AG09309 (cell line): Measurements from ENCODE around the gene KDM6A.

Source experiments
- DNase-seq: peaks from one replicate; pipeline ENCODE4 v3.0.0-alpha.2; 2010; ENCODE audit warnings: low read depth
- H3K4me3 ChIP-seq: 2 replicates; pipeline ENCODE4 v1.5.1; 2011; ENCODE audit warnings: mild to moderate bottlenecking, low read depth, low read length, moderate library complexity; ENCODE audit not compliant: control insufficient read depth
- CTCF ChIP-seq: IDR thresholded peaks from 2 replicates; pipeline ENCODE4 v1.5.1; 2011; ENCODE audit warnings: mild to moderate bottlenecking, low read depth, low read length, inconsistent platforms; ENCODE audit not compliant: insufficient read depth, control insufficient read depth; ENCODE audit errors: missing control alignments

KDM6A gene

DNA sequence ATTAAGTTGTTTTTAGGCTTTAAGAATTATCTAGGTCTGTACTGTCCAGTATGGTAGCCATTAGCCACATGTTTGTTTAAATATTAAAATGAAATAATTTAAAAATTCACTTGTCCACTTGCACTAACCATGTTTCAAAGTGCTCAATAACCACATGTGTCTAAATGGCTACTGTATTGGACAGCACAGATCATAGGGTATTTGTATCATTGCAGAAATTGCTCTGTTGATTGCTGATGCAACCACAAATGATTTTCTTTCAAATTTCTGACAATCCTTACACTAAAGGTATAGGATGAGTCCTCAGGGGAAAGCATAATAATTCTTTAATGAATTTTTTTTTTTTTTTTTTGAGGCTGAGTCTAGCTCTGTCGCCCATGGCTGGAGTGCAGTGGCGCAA lies 84.9 kb downstream of the KDM6A start:
- TF ChIP-seq CTCF = no peak
- H3K4me3 ChIP-seq = no peak overlapping the region
- DNase-seq = no peak

GRCh38 chrX:44958480-44958879 lies 85.5 kb downstream of the KDM6A start:
- DNase-seq = no peak
- no peak overlapping the region for H3K4me3 ChIP-seq
- TF ChIP-seq CTCF = no peak

- no peak for TF ChIP-seq CTCF
- no peak for DNase-seq
- no peak overlapping the region for H3K4me3 ChIP-seq
Observed at GRCh38 chrX:44961817-44962607, 89.0 kb downstream of the KDM6A start.

DNA sequence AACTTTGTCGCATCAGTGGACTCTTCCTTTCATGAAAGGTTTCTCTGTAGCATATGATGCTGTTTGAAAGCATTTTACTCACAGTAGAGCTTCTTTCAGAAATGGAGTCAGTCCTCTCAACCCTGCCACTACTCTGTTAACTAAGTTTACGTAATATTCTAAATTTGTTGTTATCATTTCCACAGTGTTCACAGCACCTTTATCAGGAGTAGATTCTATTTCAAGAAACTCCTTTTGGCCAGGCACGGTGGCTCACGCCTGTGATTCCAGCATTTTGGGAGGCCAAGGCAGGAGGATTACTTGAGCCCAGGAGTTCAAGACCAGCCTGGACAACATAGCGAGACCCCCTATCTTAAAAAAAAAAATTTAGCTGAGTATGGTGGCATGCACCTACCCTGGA lies 90.0 kb downstream of the KDM6A start:
- TF ChIP-seq CTCF = no peak
- DNase-seq = no peak
- H3K4me3 ChIP-seq = no peak overlapping the region

DNA sequence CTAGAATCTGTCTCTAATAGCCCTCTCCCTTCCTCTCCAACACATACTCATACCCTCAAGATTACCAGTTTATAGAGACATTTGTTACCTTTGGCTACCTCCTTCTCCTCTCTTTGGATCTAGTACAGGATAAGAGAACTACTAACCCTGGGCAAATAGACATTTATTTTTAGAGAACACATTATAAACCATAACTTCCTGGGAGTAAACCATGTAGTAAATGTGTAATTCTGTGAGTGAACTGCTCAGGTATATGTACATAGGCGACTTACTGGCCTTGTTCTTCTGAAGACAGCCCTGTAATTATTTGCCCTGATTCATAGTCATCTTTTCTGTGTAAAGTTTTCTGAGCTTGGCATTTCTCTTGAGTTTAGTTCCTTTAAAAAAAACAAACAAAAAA lies 94.2 kb downstream of the KDM6A start:
- no peak for DNase-seq
- no peak overlapping the region for H3K4me3 ChIP-seq
- TF ChIP-seq CTCF = no peak

DNA sequence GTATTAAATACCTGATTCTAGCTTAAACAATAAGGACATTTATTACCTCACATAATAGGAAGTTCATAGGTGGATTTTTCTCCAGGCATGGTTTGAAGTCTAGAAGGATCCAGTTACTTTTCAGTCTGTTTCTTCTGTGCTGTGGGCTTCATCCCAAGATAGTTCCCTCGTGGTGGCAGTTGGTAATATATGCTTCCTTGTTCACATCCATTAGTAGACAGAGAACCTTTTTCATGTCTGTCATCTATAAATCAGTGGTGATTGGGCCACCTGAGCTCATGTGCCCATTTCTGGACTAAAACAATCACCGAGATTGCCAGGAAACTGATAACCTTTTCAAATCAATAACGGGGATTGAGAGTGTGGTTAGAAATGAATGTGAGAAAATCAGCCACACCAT lies 97.7 kb downstream of the KDM6A start:
- DNase-seq = no peak
- H3K4me3 ChIP-seq = no peak overlapping the region
- TF ChIP-seq CTCF = no peak

- H3K4me3 ChIP-seq = no peak overlapping the region
- no peak for TF ChIP-seq CTCF
- no peak for DNase-seq
Observed at GRCh38 chrX:44971674-44972073, 98.7 kb downstream of the KDM6A start.
